Activated T-helper 17 cell treated with anti-CD3 and anti-CD28 coated beads, Interleukin-2, amount 50 U/mL, for 72 hours (primary cell): ENCODE measurements around the gene RRAS2. TPM values are rescaled to one million over a fixed set of nuclear protein-coding genes. Genes with fewer than 3 reads are reported as not detected.
"Not testable (repeated sequence)": the region's sequence is repeated elsewhere in the genome, so short reads cannot be mapped to it uniquely, and the experiment has no call there.

ENCODE experiments used
- ATAC-seq: fragments of 150-1000 bp; cut with Tn5 transposase; replicated peaks from 2 replicates; pipeline ENCODE4 v1.10.0; 2021; ENCODE audit warnings: mild to moderate bottlenecking, moderate library complexity
- H3K27ac Mint-ChIP-seq: one replicate; pipeline ENCODE4 v1.8.0; 2022; ENCODE audit warnings: mixed read lengths
- H3K27me3 Mint-ChIP-seq: one replicate; pipeline ENCODE4 v1.8.0; 2022; ENCODE audit warnings: mixed read lengths
- H3K36me3 Mint-ChIP-seq: one replicate; pipeline ENCODE4 v1.8.0; 2022; ENCODE audit warnings: low read depth, mild to moderate bottlenecking, mixed read lengths
- H3K4me1 Mint-ChIP-seq: one replicate; pipeline ENCODE4 v1.8.0; 2022; ENCODE audit warnings: mixed read lengths
- H3K4me3 Mint-ChIP-seq: one replicate; pipeline ENCODE4 v1.8.0; 2022; ENCODE audit warnings: mild to moderate bottlenecking, mixed read lengths
- H3K9me3 Mint-ChIP-seq: one replicate; pipeline ENCODE4 v1.8.0; 2022; ENCODE audit warnings: mixed read lengths
- total RNA-seq, 2 donors: library from RNA; stranded (reverse); gene quantifications; one replicate each; pipeline ENCODE4 v1.2.3, GENCODE V29; 2022

The RRAS2 gene
- total RNA-seq, 2 donors from 2014 or later: 35.4 to 41.0 TPM

- ATAC-seq: no peak
- Mint-ChIP-seq H3K9me3 (no peaks in the 10 kb centered on the region), H3K4me1 (no peaks in the 10 kb centered on the region), H3K36me3 (peaks cover 14% of the 10 kb centered on the region), H3K4me3 (no peak overlapping the region), H3K27me3 (no peaks in the 10 kb centered on the region), H3K27ac (no peak overlapping the region)
Observed at GRCh38 chr11:14258221-14258935, 100.6 kb downstream of the RRAS2 start.

GRCh38 chr11:14255238-14255534 lies 103.8 kb downstream of the RRAS2 start:
- Mint-ChIP-seq H3K4me3 (no peak overlapping the region), H3K27ac (no peak overlapping the region), H3K36me3 (no peaks in the 10 kb centered on the region), H3K4me1 (no peaks in the 10 kb centered on the region), H3K27me3 (no peaks in the 10 kb centered on the region), H3K9me3 (no peaks in the 10 kb centered on the region)
- no peak for ATAC-seq

GRCh38 chr11:14254533-14255237 lies 104.3 kb downstream of the RRAS2 start:
- Mint-ChIP-seq H3K27ac (no peak overlapping the region), H3K4me3 (no peak overlapping the region), H3K4me1 (no peaks in the 10 kb centered on the region), H3K9me3 (no peaks in the 10 kb centered on the region), H3K36me3 (no peaks in the 10 kb centered on the region), H3K27me3 (no peaks in the 10 kb centered on the region)
- no peak for ATAC-seq

- Mint-ChIP-seq H3K27me3 (no peaks in the 10 kb centered on the region), H3K4me3 (no peak overlapping the region), H3K36me3 (no peaks in the 10 kb centered on the region), H3K4me1 (no peaks in the 10 kb centered on the region), H3K9me3 (no peaks in the 10 kb centered on the region), H3K27ac (no peak overlapping the region)
- no peak for ATAC-seq
Observed at GRCh38 chr11:14253840-14254239, 105.1 kb downstream of the RRAS2 start.

- no peaks in the 10 kb centered on the region for H3K4me1 Mint-ChIP-seq
- H3K9me3 Mint-ChIP-seq: no peaks in the 10 kb centered on the region
- no peak overlapping the region for H3K4me3 Mint-ChIP-seq
- H3K36me3 Mint-ChIP-seq: no peaks in the 10 kb centered on the region
- no peaks in the 10 kb centered on the region for H3K27me3 Mint-ChIP-seq
- no peak for ATAC-seq
- H3K27ac Mint-ChIP-seq: no peak overlapping the region
Observed at GRCh38 chr11:14253421-14253820, 105.6 kb downstream of the RRAS2 start.

GRCh38 chr11:14252501-14252900 lies 106.5 kb downstream of the RRAS2 start:
- not testable (repeated sequence) for H3K4me3 Mint-ChIP-seq, H3K4me1 Mint-ChIP-seq, H3K9me3 Mint-ChIP-seq, H3K27me3 Mint-ChIP-seq, H3K36me3 Mint-ChIP-seq, ATAC-seq, H3K27ac Mint-ChIP-seq

DNA sequence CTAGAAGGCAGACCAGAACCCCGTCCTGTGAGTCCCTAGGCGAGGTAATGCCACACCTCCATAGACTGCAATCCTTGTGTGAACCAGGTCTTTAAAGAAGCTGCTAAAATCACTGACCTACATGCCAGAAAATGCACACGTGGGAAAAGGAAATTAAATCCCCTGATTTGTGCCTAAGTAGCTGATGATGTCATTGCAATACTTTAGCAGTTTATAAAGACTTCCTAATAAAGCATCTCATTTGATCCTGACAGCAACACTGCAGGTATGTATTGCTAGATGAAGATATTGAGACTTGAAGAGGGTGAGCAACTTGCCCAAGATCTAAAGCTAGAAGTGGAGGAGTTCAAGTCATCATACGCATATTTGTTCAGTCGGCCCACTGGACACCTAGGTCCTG lies 107.2 kb downstream of the RRAS2 start:
- Mint-ChIP-seq H3K9me3 (no peaks in the 10 kb centered on the region), H3K27ac (no peak overlapping the region), H3K36me3 (no peaks in the 10 kb centered on the region), H3K4me1 (peaks cover 6% of the 10 kb centered on the region), H3K4me3 (no peak overlapping the region), H3K27me3 (no peaks in the 10 kb centered on the region)
- ATAC-seq: no peak

DNA sequence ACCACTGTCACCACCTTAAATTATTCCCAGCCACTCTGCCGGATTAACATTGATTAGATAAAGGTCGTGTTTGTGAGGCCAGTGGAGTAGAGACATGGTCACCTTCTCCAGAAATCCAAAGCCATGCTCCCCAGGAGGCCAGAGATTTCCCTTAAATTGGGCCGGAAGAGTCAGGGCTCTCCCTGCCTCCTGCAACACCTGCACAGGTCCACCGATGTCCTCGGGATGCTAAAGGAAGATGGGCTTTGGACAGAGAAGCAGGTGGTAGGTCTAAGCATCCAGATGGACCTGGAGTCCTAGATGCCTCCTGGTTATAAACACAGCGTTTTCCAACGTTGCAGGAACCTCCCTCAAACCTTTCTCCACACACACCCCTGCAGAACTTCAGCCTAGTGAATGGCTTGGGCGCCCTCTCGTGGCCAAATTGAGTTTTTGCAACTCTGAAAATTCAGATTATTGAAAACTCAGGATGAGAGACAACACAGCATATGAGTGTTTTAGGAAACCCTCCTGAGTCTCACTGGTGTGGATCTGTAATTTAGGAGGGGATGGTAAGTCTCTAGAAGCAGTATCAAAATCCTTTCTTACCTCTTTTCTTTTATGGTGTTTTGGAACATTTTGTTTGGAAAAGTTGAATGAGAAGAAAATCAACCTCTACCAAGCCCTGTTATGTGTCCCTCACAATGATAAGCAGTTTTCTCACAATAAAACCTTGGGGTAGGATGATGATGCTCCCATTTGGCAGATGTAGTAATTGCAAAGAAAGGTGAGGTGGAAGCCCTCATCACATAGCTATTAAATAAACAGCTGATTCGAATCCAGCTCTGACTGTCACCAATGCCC lies 109.6 kb downstream of the RRAS2 start:
- H3K27ac Mint-ChIP-seq: peak overlapping the region; percentile 20
- peak; percentile 59 for ATAC-seq
- peak overlapping the region; percentile 50 for H3K4me3 Mint-ChIP-seq
- no peaks in the 10 kb centered on the region for H3K27me3 Mint-ChIP-seq
- no peaks in the 10 kb centered on the region for H3K9me3 Mint-ChIP-seq
- peaks cover 6% of the 10 kb centered on the region for H3K4me1 Mint-ChIP-seq
- no peaks in the 10 kb centered on the region for H3K36me3 Mint-ChIP-seq

DNA sequence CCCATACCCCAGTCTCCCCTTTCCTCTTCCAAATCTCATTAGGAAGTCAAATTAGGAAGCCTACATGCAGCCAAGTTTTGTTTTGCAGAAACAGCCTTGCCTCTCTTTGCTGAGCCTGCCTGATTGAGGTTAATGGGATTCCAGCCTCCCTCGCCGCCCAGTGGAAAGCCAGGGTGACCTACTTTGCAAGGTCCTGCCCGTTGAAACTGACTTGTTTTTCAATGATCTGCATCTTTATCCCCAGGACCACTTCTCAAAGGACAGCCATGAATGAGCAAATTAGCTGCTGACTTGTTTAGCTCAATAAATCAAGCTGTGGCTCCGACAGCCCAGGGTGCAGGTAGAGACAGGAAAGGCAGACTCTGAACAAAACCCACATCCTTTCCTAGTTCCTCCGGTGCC lies 110.4 kb downstream of the RRAS2 start:
- Mint-ChIP-seq H3K4me1 (peaks cover 6% of the 10 kb centered on the region), H3K36me3 (no peaks in the 10 kb centered on the region), H3K4me3 (peak overlapping the region; percentile 50), H3K27me3 (no peaks in the 10 kb centered on the region), H3K9me3 (no peaks in the 10 kb centered on the region), H3K27ac (no peak overlapping the region)
- ATAC-seq: peak; percentile 21

DNA sequence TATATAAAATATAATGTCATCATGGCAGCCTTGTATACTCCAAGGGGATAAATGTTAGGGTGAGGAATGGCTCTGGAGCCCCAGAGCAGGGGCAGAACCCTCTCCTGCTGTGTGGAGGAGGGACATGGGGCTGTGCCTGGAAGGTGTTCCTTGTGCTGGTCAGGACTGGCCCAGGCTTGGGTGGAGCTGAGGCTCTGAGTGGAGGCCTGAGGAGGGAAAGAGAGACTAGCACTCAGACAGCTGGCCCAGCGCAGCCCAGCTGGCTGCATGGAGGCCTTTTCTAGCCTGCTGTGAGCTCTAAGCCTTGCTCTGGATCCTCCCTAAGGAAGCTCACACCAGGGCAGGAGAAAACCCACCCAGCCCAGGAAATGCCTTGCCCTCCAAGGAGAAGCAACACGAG lies 113.5 kb downstream of the RRAS2 start:
- peaks cover 6% of the 10 kb centered on the region for H3K4me1 Mint-ChIP-seq
- H3K4me3 Mint-ChIP-seq: no peak overlapping the region
- ATAC-seq: no peak
- H3K27ac Mint-ChIP-seq: no peak overlapping the region
- no peaks in the 10 kb centered on the region for H3K36me3 Mint-ChIP-seq
- H3K9me3 Mint-ChIP-seq: no peaks in the 10 kb centered on the region
- no peaks in the 10 kb centered on the region for H3K27me3 Mint-ChIP-seq

DNA sequence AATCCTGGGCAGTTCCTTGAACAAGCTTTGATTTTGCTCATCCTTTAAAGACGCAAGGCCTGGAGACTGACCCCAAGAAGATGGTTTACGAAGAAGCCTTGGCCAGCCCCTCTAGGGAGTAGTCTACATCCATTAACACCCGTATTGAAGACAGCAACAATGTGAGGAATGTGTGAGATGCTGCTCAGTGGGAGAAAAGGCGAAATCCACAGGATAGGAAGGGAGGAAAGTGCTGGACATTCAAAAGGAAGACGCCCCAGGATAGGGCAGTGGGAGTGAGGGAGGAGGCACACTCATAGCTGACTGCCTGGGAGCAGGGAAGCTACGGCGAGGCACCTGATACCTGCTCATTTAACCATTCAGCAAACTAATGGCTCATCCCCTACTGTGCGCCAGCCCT lies 114.1 kb downstream of the RRAS2 start:
- H3K27me3 Mint-ChIP-seq: no peaks in the 10 kb centered on the region
- peaks cover 6% of the 10 kb centered on the region for H3K4me1 Mint-ChIP-seq
- no peak overlapping the region for H3K27ac Mint-ChIP-seq
- H3K36me3 Mint-ChIP-seq: no peaks in the 10 kb centered on the region
- no peak for ATAC-seq
- H3K9me3 Mint-ChIP-seq: no peaks in the 10 kb centered on the region
- no peak overlapping the region for H3K4me3 Mint-ChIP-seq

GRCh38 chr11:14242733-14243132 lies 116.2 kb downstream of the RRAS2 start:
- H3K27me3 Mint-ChIP-seq: no peaks in the 10 kb centered on the region
- no peak for ATAC-seq

GRCh38 chr11:14242187-14242586 lies 116.8 kb downstream of the RRAS2 start:
- H3K4me1 Mint-ChIP-seq: no peaks in the 10 kb centered on the region
- no peaks in the 10 kb centered on the region for H3K9me3 Mint-ChIP-seq
- H3K27me3 Mint-ChIP-seq: no peaks in the 10 kb centered on the region
- no peak for ATAC-seq
- no peak overlapping the region for H3K4me3 Mint-ChIP-seq
- H3K27ac Mint-ChIP-seq: no peak overlapping the region
- H3K36me3 Mint-ChIP-seq: no peaks in the 10 kb centered on the region

More at GRCh38 chr11:14242733-14243132, 116.2 kb downstream of the RRAS2 start:
- Mint-ChIP-seq H3K27ac (no peak overlapping the region), H3K36me3 (no peaks in the 10 kb centered on the region), H3K9me3 (no peaks in the 10 kb centered on the region), H3K4me3 (no peak overlapping the region), H3K4me1 (peaks cover 2% of the 10 kb centered on the region)

- Mint-ChIP-seq H3K27me3 (no peaks in the 10 kb centered on the region), H3K4me3 (no peak overlapping the region), H3K36me3 (no peaks in the 10 kb centered on the region), H3K27ac (no peak overlapping the region), H3K9me3 (no peaks in the 10 kb centered on the region), H3K4me1 (peaks cover 3% of the 10 kb centered on the region)
- no peak for ATAC-seq
Observed at GRCh38 chr11:14240951-14241350, 118.0 kb downstream of the RRAS2 start.

DNA sequence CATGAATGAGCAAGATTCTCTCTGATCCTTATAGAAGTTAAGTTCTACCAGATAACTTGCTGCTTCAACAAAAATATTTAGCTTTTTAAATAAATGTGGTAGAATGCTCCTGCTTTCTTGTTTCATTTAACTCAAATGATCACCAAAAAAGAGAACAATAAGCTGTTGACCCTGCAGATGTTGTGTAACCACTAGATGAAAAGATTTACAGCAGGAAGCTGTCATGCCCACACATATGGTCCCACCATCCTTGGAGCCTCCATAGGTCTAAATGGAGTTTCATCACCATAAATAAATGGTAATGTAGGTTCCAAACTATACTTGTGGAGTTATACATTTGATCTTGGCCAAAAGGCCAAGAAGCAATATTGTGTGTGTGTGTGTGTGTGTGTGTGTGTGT lies 118.8 kb downstream of the RRAS2 start:
- Mint-ChIP-seq H3K4me1 (peaks cover 5% of the 10 kb centered on the region), H3K27ac (no peak overlapping the region)

More for the DNA sequence above, 118.8 kb downstream of the RRAS2 start:
- Mint-ChIP-seq H3K27me3 (no peaks in the 10 kb centered on the region), H3K9me3 (no peaks in the 10 kb centered on the region), H3K4me3 (no peak overlapping the region), H3K36me3 (no peaks in the 10 kb centered on the region)
- no peak for ATAC-seq
